ENCODE data around the gene STN1. TPM values are rescaled to one million over a fixed set of nuclear protein-coding genes. Genes with fewer than 3 reads are reported as not detected.

Gene STN1
- total RNA-seq, 1 experiment from 2014 or later: 13.4 TPM

Other genes with a start within 250 kb of the STN1 start
- 3.4 and 4.1 TPM in 2 replicates for gene SH3PXD2A, start 62.6 kb downstream of the STN1 start, total RNA-seq (2014; rRNA removed; shearing (Covaris generic))
- 26.9 and 30.6 TPM in 2 replicates for gene SLK, start 49.0 kb upstream of the STN1 start, total RNA-seq (2014; rRNA removed; shearing (Covaris generic))
- 0.06 and 0.23 TPM in 2 replicates for gene COL17A1, start 167.7 kb upstream of the STN1 start, total RNA-seq (2014; rRNA removed; shearing (Covaris generic))
- 14.3 and 14.4 TPM in 2 replicates for gene SFR1, start 204.0 kb upstream of the STN1 start, total RNA-seq (2014; rRNA removed; shearing (Covaris generic))

All from Daoy (cell line).